Mesenchymal stem cell (in vitro differentiated cells and primary cell): ENCODE data around the gene CEP63.
A peak's percentile ranks its signal among the peaks of the same experiment; 100 is the strongest.

Source experiments
- DNase-seq: peaks from one replicate; pipeline ENCODE4 v3.0.0-alpha.2; 2013
- H2AFZ ChIP-seq: one replicate; pipeline ENCODE4 v1.6.1; 2013; ENCODE audit warnings: low read depth, mild to moderate bottlenecking, control low read depth, inconsistent platforms, low read length, moderate library complexity
- H2AK5ac ChIP-seq: 2 replicates; pipeline ENCODE4 v1.6.1; 2013; ENCODE audit warnings: low read length, moderate library complexity, mild to moderate bottlenecking, inconsistent platforms; ENCODE audit not compliant: severe bottlenecking
- H2BK120ac ChIP-seq: one replicate; pipeline ENCODE4 v1.6.1; 2013; ENCODE audit warnings: low read depth, mild to moderate bottlenecking, inconsistent platforms, low read length, moderate library complexity
- H2BK12ac ChIP-seq, 2 experiments: one replicate each; pipeline ENCODE4 v1.6.1; 2013; ENCODE audit warnings: inconsistent platforms in 2 of 2, low read length in 2 of 2, mild to moderate bottlenecking in 2 of 2, moderate library complexity in 2 of 2, control low read depth in 1 of 2
- H2BK15ac ChIP-seq: one replicate; pipeline ENCODE4 v1.6.1; 2013; ENCODE audit warnings: mild to moderate bottlenecking, low read depth, inconsistent platforms; ENCODE audit not compliant: poor library complexity, severe bottlenecking
- H2BK5ac ChIP-seq: 2 replicates; pipeline ENCODE4 v1.6.1; 2013; ENCODE audit warnings: low read depth, mild to moderate bottlenecking, low read length, control low read depth, inconsistent platforms; ENCODE audit not compliant: poor library complexity, severe bottlenecking
- H3K14ac ChIP-seq, 2 experiments: one replicate each; pipeline ENCODE4 v1.6.1; 2013; ENCODE audit warnings: inconsistent platforms in 2 of 2, low read length in 2 of 2, control low read depth in 1 of 2, mild to moderate bottlenecking in 1 of 2, moderate library complexity in 1 of 2
- H3K18ac ChIP-seq, 2 experiments: one replicate each; pipeline ENCODE4 v1.6.1; 2013; ENCODE audit warnings: inconsistent platforms in 2 of 2, low read length in 2 of 2, control low read depth in 1 of 2, low read depth in 1 of 2, mild to moderate bottlenecking in 1 of 2
- H3K23ac ChIP-seq, 2 experiments: one replicate each; pipeline ENCODE4 v1.6.1; 2013; ENCODE audit warnings: inconsistent platforms in 2 of 2, low read length in 2 of 2, mild to moderate bottlenecking in 2 of 2, moderate library complexity in 2 of 2, control low read depth in 1 of 2
- H3K27ac ChIP-seq: 2 replicates; pipeline ENCODE4 v1.5.1; 2013; ENCODE audit warnings: mild to moderate bottlenecking, moderate library complexity, low read length, control low read depth, inconsistent platforms; ENCODE audit not compliant: poor library complexity, severe bottlenecking
- H3K27me3 ChIP-seq, 2 experiments: 2 replicates each; pipeline versions ENCODE4 v1.6.1 to v1.7.0; 2013; ENCODE audit warnings: low read length in 2 of 2, mild to moderate bottlenecking in 2 of 2, moderate library complexity in 2 of 2, control low read depth in 1 of 2, inconsistent platforms in 1 of 2; ENCODE audit not compliant: control insufficient read depth in 1 of 2, insufficient read depth in 1 of 2
- H3K36me3 ChIP-seq, 2 experiments: 2 replicates each; pipeline versions ENCODE4 v1.6.1 to v1.7.0; 2013; ENCODE audit warnings: low read length in 2 of 2, control low read depth in 1 of 2, inconsistent platforms in 1 of 2, low read depth in 1 of 2, mild to moderate bottlenecking in 1 of 2; ENCODE audit not compliant: insufficient read depth in 2 of 2, control insufficient read depth in 1 of 2
- H3K4ac ChIP-seq, 2 experiments: one replicate each; pipeline ENCODE4 v1.6.1; 2013; ENCODE audit warnings: inconsistent platforms in 2 of 2, low read length in 2 of 2, mild to moderate bottlenecking in 2 of 2, moderate library complexity in 2 of 2, control low read depth in 1 of 2, low read depth in 1 of 2
- H3K4me1 ChIP-seq: 2 replicates; pipeline ENCODE4 v1.6.1; 2013; ENCODE audit warnings: low read depth, low read length, control low read depth; ENCODE audit not compliant: control insufficient read depth, insufficient read depth
- H3K4me2 ChIP-seq: 2 replicates; pipeline ENCODE4 v1.6.1; 2013; ENCODE audit warnings: low read length, mild to moderate bottlenecking, inconsistent platforms; ENCODE audit not compliant: poor library complexity, severe bottlenecking
- H3K4me3 ChIP-seq, 2 experiments: 2 replicates each; pipeline versions ENCODE4 v1.5.1 to v1.7.0; 2013; ENCODE audit warnings: low read length in 2 of 2, mild to moderate bottlenecking in 2 of 2, control low read depth in 1 of 2, low read depth in 1 of 2; ENCODE audit not compliant: insufficient read depth in 1 of 2
- H3K79me1 ChIP-seq: replicated peaks from 2 replicates; pipeline ENCODE4 v1.6.1; 2013; ENCODE audit warnings: mild to moderate bottlenecking, control low read depth, low read length, inconsistent platforms; ENCODE audit not compliant: poor library complexity, severe bottlenecking
- H3K9ac ChIP-seq: 2 replicates; pipeline ENCODE4 v1.7.0; 2013; ENCODE audit warnings: mild to moderate bottlenecking, low read length, moderate library complexity
- H3K9me3 ChIP-seq: 2 replicates; pipeline ENCODE4 v1.7.0; 2013; ENCODE audit warnings: mild to moderate bottlenecking, low read length; ENCODE audit not compliant: control insufficient read depth
- H4K8ac ChIP-seq: one replicate; pipeline ENCODE4 v1.6.1; 2013; ENCODE audit warnings: inconsistent platforms, mild to moderate bottlenecking, low read length, moderate library complexity
- H4K91ac ChIP-seq: one replicate; pipeline ENCODE4 v1.6.1; 2013; ENCODE audit warnings: mild to moderate bottlenecking, low read length, inconsistent platforms
- WGBS: methylation state at CpG from one replicate; pipeline ENCODE4 v1.1.7; 2013; ENCODE audit warnings: mixed read lengths; 5-methylcytosine and 5-hydroxymethylcytosine counted together

The CEP63 gene

DNA sequence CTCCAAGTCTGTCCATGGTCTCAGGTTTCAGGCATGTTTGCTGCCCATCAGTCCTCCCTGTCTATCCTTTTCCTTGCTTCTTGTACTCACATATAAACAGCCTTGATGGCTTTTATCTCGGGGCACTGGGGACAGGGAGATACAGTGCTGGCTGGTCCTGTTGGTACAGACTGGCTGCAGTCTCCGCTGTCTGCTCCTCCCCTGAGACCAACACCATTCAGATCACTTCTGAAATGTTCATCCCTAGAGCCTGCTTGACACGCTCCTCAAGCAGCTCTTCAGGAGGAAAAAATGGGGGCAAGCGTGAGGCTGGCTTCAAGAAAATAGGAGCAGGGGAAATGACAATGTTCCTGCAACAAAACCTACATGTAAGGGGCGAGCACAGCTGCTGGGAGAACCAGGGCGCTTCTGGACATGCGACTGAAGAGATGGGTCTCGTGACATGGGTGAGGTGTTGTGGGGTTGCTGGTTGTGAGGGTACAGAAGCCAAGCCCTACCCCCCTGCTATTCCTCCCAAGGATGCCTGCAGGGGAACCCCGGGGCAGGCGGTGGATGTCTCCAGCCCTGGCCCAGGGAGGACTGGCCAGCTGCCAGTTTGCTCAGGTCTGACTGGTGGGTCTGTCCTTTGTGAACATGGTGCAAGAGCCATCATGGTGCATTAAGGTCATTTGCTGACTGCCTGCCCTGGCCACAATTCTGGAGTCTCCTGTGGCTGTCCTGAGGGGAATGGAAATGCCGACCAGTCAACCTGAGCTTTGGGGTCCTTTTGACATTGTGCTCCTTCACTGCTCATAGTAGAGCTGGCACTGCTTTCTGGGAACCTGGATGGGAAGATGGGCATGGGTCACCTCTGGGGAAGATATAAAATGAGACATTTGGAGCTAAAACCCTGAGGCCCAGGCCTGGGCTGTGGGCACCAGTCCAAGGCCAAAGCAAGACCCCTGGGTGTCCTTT, 124.9 kb downstream of the CEP63 start:
- Histone ChIP-seq H2BK15ac (no peak overlapping the region), H2BK5ac (no peak overlapping the region), H3K27ac (no peak overlapping the region), H3K27me3 (peaks cover 9 to 28% of the 10 kb centered on the region in 2 experiments), H3K4me3 (no peak overlapping the region), H3K4me2 (no peak overlapping the region), H3K23ac (no peak overlapping the region), H4K91ac (no peak overlapping the region), H2AK5ac (no peak overlapping the region), H2BK120ac (no peak overlapping the region), H3K9ac (no peak overlapping the region), H3K79me1 (no peaks in the 10 kb centered on the region), H4K8ac (no peak overlapping the region), H2BK12ac (no peak overlapping the region), H3K14ac (no peak overlapping the region), H3K18ac (no peak overlapping the region), H3K9me3 (no peaks in the 10 kb centered on the region), H3K36me3 (peaks cover 0 to 4% of the 10 kb centered on the region in 2 experiments), H3K4ac (no peak overlapping the region), H2AFZ (no peak overlapping the region), H3K4me1 (no peaks in the 10 kb centered on the region)
- 72% methylated on average over 10 of the region's 11 CpGs for WGBS
- DNase-seq, result no peak

DNA sequence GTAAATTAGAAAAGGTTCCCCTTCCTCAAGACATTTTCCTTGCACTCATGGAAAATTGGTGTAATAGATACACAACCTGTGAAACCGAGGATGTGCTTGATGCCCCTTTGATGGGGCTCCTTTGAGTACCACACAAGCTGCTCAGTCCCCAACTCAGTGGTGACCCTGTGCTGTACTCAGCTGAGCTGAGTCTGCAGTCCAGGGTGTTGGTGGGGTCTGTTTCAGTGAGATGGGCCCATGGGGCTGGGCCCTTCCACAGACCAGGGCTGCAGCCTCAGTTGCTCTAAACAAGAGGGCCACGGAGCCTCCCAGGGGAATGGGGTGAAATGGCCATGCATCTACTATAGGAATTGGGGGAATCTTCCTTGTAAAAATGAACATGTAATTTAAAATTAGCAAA, 125.7 kb downstream of the CEP63 start:
- Histone ChIP-seq H3K9me3 (no peaks in the 10 kb centered on the region), H3K14ac (no peak overlapping the region), H2BK15ac (no peak overlapping the region), H4K8ac (no peak overlapping the region), H2BK120ac (no peak overlapping the region), H3K18ac (no peak overlapping the region), H2AK5ac (no peak overlapping the region), H3K4me2 (no peak overlapping the region), H3K79me1 (no peaks in the 10 kb centered on the region), H3K23ac (no peak overlapping the region), H3K27ac (no peak overlapping the region), H3K4me1 (no peaks in the 10 kb centered on the region), H3K4ac (no peak overlapping the region), H3K9ac (no peak overlapping the region), H3K27me3 (peaks cover 6 to 24% of the 10 kb centered on the region in 2 experiments), H3K4me3 (no peak overlapping the region), H2BK12ac (no peak overlapping the region), H3K36me3 (peaks cover 0 to 4% of the 10 kb centered on the region in 2 experiments), H4K91ac (no peak overlapping the region), H2BK5ac (no peak overlapping the region), H2AFZ (no peak overlapping the region)
- DNase-seq, result no peak
- WGBS, result 63% methylated on average over 2 of the region's 2 CpGs

DNA sequence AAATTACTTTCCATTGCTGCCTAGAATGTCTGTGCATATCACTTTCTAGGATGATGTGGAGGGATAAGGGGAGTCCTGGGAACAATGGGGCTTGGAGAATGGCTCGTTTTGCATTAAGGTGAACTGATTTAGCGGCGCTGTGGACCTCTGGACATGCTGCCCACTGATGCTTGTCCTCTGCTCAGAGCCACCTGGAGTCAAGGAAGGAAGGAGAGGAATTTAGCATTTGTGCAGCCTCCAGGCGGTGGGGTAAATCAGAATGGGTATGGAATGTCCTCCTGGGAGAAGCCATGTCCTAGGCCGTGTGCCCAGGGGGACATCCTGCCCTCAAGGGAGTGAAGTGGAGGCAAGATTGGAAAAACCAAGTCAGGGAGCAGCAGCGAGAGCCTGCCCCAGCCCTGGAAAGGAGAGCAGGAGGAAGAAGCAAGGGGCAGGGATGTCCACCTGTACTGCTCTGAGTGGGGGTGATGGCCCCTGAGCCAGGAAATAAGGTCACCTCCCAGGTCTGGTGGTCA, 127.2 kb downstream of the CEP63 start:
- no peaks in the 10 kb centered on the region for H3K9me3 ChIP-seq
- H3K27ac ChIP-seq, result no peak overlapping the region
- 59% methylated on average over 6 of the region's 6 CpGs for WGBS

DNA sequence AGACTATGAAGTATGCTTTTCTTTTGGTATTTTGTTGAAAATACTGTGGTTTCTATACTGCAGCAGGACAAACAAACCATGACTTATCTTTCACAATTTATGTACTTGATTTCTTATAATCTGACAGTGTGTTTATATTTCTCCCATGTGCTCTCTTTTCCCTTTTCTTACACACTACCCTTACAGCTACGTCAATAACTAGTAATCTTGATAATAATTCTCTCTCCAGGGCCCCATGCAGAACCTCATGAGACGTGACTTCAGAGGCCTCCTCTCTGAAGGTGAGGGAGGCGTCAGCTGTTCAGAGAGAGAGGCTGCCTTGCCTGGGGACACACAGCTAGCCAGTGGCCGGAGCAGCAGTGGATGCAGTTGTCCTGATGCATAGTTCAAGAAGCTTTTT, 129.1 kb downstream of the CEP63 start:
- WGBS, result 76% methylated on average over 4 of the region's 4 CpGs
- H3K4me1 ChIP-seq, result no peaks in the 10 kb centered on the region

More for the DNA sequence above, 127.2 kb downstream of the CEP63 start:
- H2BK120ac ChIP-seq, result no peak overlapping the region
- H3K36me3 ChIP-seq, result peaks cover 0 to 4% of the 10 kb centered on the region in 2 experiments
- H4K91ac ChIP-seq, result no peak overlapping the region
- no peak overlapping the region for H3K4me2 ChIP-seq
- no peak overlapping the region for H3K23ac ChIP-seq
- H3K4me1 ChIP-seq, result no peaks in the 10 kb centered on the region
- no peaks in the 10 kb centered on the region for H3K79me1 ChIP-seq
- H2AFZ ChIP-seq, result no peak overlapping the region
- no peak overlapping the region for H2BK12ac ChIP-seq
- H2AK5ac ChIP-seq, result no peak overlapping the region
- H2BK5ac ChIP-seq, result no peak overlapping the region
- no peak overlapping the region for H4K8ac ChIP-seq
- peaks cover 5 to 16% of the 10 kb centered on the region in 2 experiments for H3K27me3 ChIP-seq
- H2BK15ac ChIP-seq, result no peak overlapping the region
- no peak overlapping the region for H3K4ac ChIP-seq
- no peak overlapping the region for H3K4me3 ChIP-seq
- H3K14ac ChIP-seq, result no peak overlapping the region
- no peak overlapping the region for H3K9ac ChIP-seq
- no peak for DNase-seq
- H3K18ac ChIP-seq, result no peak overlapping the region

More for the DNA sequence above, 129.1 kb downstream of the CEP63 start:
- peak; percentile 7 for DNase-seq
- peaks cover 0 to 9% of the 10 kb centered on the region in 2 experiments for H3K36me3 ChIP-seq
- no peak overlapping the region for H2BK15ac ChIP-seq
- H3K4me2 ChIP-seq, result no peak overlapping the region
- no peak overlapping the region for H2AFZ ChIP-seq
- no peak overlapping the region for H3K4me3 ChIP-seq
- H4K8ac ChIP-seq, result no peak overlapping the region
- no peak overlapping the region for H4K91ac ChIP-seq
- no peak overlapping the region for H3K14ac ChIP-seq
- no peak overlapping the region for H3K23ac ChIP-seq
- H3K18ac ChIP-seq, result no peak overlapping the region
- no peak overlapping the region for H2AK5ac ChIP-seq
- no peak overlapping the region for H2BK120ac ChIP-seq
- no peak overlapping the region for H2BK5ac ChIP-seq
- no peaks in the 10 kb centered on the region for H3K9me3 ChIP-seq
- no peak overlapping the region for H3K4ac ChIP-seq
- H3K9ac ChIP-seq, result no peak overlapping the region
- H3K27ac ChIP-seq, result no peak overlapping the region
- peaks cover 0 to 4% of the 10 kb centered on the region in 2 experiments for H3K27me3 ChIP-seq
- H3K79me1 ChIP-seq, result no peaks in the 10 kb centered on the region
- H2BK12ac ChIP-seq, result no peak overlapping the region
